Gastroesophageal sphincter (tissue), 4 donors: Measurements from ENCODE around the gene TPM3. TPM values are rescaled to one million over a fixed set of nuclear protein-coding genes. Genes with fewer than 3 reads are reported as not detected.

Experiments used
- ATAC-seq: fragments of 150-250 bp; one replicate; pipeline ENCODE4 v1.9.1; 2016; ENCODE audit warnings: mild to moderate bottlenecking, moderate library complexity
- H3K27ac ChIP-seq, 4 donors: fragments of 200-600 bp; sonication (generic) in 3 of 4; 1 replicate in 3 of 4; 2 replicates in 1 of 4; pipeline ENCODE4 v1.5.1; 2016 to 2019
- H3K27me3 ChIP-seq: fragments of 200-600 bp; sonication (generic); one replicate; pipeline ENCODE4 v1.5.1; 2019
- H3K36me3 ChIP-seq, 2 donors: fragments of 200-600 bp; sonication (generic); one replicate each; pipeline ENCODE4 v1.5.1; 2019; ENCODE audit warnings: control low read depth in 1 of 2
- H3K4me1 ChIP-seq, 3 donors: fragments of 200-600 bp; sonication (generic); 1 replicate in 2 of 3; 2 replicates in 1 of 3; pipeline ENCODE4 v1.5.1; 2016 to 2019; ENCODE audit warnings: control low read depth in 2 of 3
- H3K4me3 ChIP-seq, 2 donors: fragments of 200-600 bp; sonication (generic); one replicate each; pipeline ENCODE4 v1.5.1; 2019; ENCODE audit warnings: mild to moderate bottlenecking in 1 of 2, moderate library complexity in 1 of 2
- H3K9me3 ChIP-seq, 3 donors: fragments of 200-600 bp; sonication (generic); one replicate each; pipeline ENCODE4 v1.5.1; 2017 to 2019; ENCODE audit warnings: control low read depth in 2 of 3
- CTCF ChIP-seq, 4 experiments: fragments of 200-600 bp in 2 of 4; fragments of 450-650 bp in 2 of 4; sonication (generic) in 1 of 4; IDR thresholded peaks; one replicate each; pipeline ENCODE4 v1.5.1; 2017 to 2019; ENCODE audit warnings: antibody characterized with exemption in 4 of 4, mild to moderate bottlenecking in 2 of 4, moderate library complexity in 2 of 4
- EP300 ChIP-seq: sonication (generic); formaldehyde crosslinking; IDR thresholded peaks from one replicate; pipeline ENCODE4 v1.6.1; 2017; ENCODE audit warnings: antibody characterized with exemption, mild to moderate bottlenecking
- POLR2A ChIP-seq, 2 donors: fragments of 450-650 bp; IDR thresholded peaks; one replicate each; pipeline ENCODE4 v1.6.1; 2017; ENCODE audit warnings: antibody characterized with exemption in 2 of 2, mild to moderate bottlenecking in 2 of 2, moderate library complexity in 1 of 2
- POLR2AphosphoS5 ChIP-seq: sonication (generic); formaldehyde crosslinking; IDR thresholded peaks from one replicate; pipeline ENCODE4 v1.6.1; 2017; ENCODE audit warnings: antibody characterized with exemption
- WGBS, 2 donors: methylation state at CpG; one replicate each; pipeline ENCODE4 v1.1.5; 2018; ENCODE audit warnings: low coverage in 1 of 2; 5-methylcytosine and 5-hydroxymethylcytosine counted together
- total RNA-seq, 4 donors: library from RNA; depleted of rRNA; stranded (reverse); fragments of >200 nt; gene quantifications; one replicate each; pipeline ENCODE4 v1.1.0, GENCODE V29; 2016

TPM3 gene
- total RNA-seq, 4 donors from 2014 or later: 95.9 to 275 (median 151) TPM

GRCh38 chr1:154170547-154171222, 21.2 kb downstream of the TPM3 start:
- TF ChIP-seq POLR2A (IDR thresholded peaks at IDR 0.05) (no peak), EP300 (no peak), POLR2AphosphoS5 (no peak), CTCF (IDR thresholded peaks at IDR 0.05) (no peak)
- Histone ChIP-seq H3K4me1 (peaks cover 0 to 4% (median 2%) of the 10 kb centered on the region in 3 donors), H3K36me3 (peaks cover 4 to 98% of the 10 kb centered on the region in 2 donors), H3K4me3 (no peak overlapping the region), H3K27me3 (no peaks in the 10 kb centered on the region), H3K9me3 (no peaks in the 10 kb centered on the region), H3K27ac (no peak overlapping the region)
- ATAC-seq: no peak

- no peak for ATAC-seq
- Histone ChIP-seq H3K4me1 (no peaks in the 10 kb centered on the region), H3K27me3 (no peaks in the 10 kb centered on the region), H3K4me3 (no peak overlapping the region), H3K9me3 (no peaks in the 10 kb centered on the region), H3K27ac (no peak overlapping the region), H3K36me3 (peaks cover 2 to 100% of the 10 kb centered on the region in 2 donors)
- TF ChIP-seq POLR2A (IDR thresholded peaks at IDR 0.05) (no peak), EP300 (no peak), CTCF (IDR thresholded peaks at IDR 0.05) (no peak), POLR2AphosphoS5 (no peak)
These were observed 24.4 kb downstream of the TPM3 start for GRCh38 chr1:154167461-154167860.

GRCh38 chr1:154166207-154166606, 25.7 kb downstream of the TPM3 start:
- H3K4me3 ChIP-seq: no peak overlapping the region
- TF ChIP-seq POLR2AphosphoS5 (no peak), CTCF (IDR thresholded peaks at IDR 0.05) (no peak), POLR2A (IDR thresholded peaks at IDR 0.05) (no peak), EP300 (no peak)
- WGBS, 2 donors: 57 to 100% methylated on average over 1 of the region's 1 CpG
- H3K9me3 ChIP-seq: no peaks in the 10 kb centered on the region
- H3K27me3 ChIP-seq: no peaks in the 10 kb centered on the region
- H3K36me3 ChIP-seq: peaks cover 0 to 98% of the 10 kb centered on the region in 2 donors
- no peak overlapping the region for H3K27ac ChIP-seq
- no peaks in the 10 kb centered on the region for H3K4me1 ChIP-seq
- ATAC-seq: no peak

- no peaks in the 10 kb centered on the region for H3K27me3 ChIP-seq
- H3K4me3 ChIP-seq: no peak overlapping the region
- H3K4me1 ChIP-seq: peaks cover 4 to 36% (median 10%) of the 10 kb centered on the region in 3 donors
- H3K36me3 ChIP-seq: peaks cover 0 to 81% of the 10 kb centered on the region in 2 donors
- TF ChIP-seq POLR2AphosphoS5: no peak
- no peak for TF ChIP-seq EP300
- TF ChIP-seq POLR2A (IDR thresholded peaks at IDR 0.05): no peak
- no peak for ATAC-seq
- H3K9me3 ChIP-seq: no peaks in the 10 kb centered on the region
- peak overlapping the region in 1 of 4 donors; percentile 4 for H3K27ac ChIP-seq
These were observed 32.3 kb downstream of the TPM3 start for GRCh38 chr1:154159554-154159953.

GRCh38 chr1:154158307-154159125, 33.4 kb downstream of the TPM3 start:
- no peak for ATAC-seq
- H3K4me3 ChIP-seq: no peak overlapping the region
- WGBS, 2 donors: 74 to 89% methylated on average over 4 to 8 of the region's 8 CpGs
- TF ChIP-seq POLR2AphosphoS5 (no peak), CTCF (IDR thresholded peaks at IDR 0.05) (no peak), EP300 (no peak), POLR2A (IDR thresholded peaks at IDR 0.05) (no peak)
- H3K9me3 ChIP-seq: no peaks in the 10 kb centered on the region
- peak overlapping the region in 1 of 4 donors; percentile 73 for H3K27ac ChIP-seq
- peaks cover 0 to 71% of the 10 kb centered on the region in 2 donors for H3K36me3 ChIP-seq
- peaks cover 4 to 40% (median 10%) of the 10 kb centered on the region in 3 donors for H3K4me1 ChIP-seq
- H3K27me3 ChIP-seq: no peaks in the 10 kb centered on the region
